Spleen (tissue), 11 donors: ENCODE measurements around the gene DDX20. TPM values are rescaled to one million over a fixed set of nuclear protein-coding genes. Genes with fewer than 3 reads are reported as not detected.
"Not testable (repeated sequence)": the region's sequence is repeated elsewhere in the genome, so short reads cannot be mapped to it uniquely, and the experiment has no call there.

Experiments
- DNase-seq: peaks from one replicate; pipeline ENCODE4 v3.0.0-alpha.2; 2020
- H3K27ac ChIP-seq, 8 donors: fragments of 200-600 bp; sonication (generic) in 7 of 8; 1 replicate in 4 of 8; 2 replicates in 4 of 8; pipeline versions ENCODE4 v1.5.0 to v1.8.0; 2016 to 2021; ENCODE audit warnings: inconsistent platforms in 4 of 8, mild to moderate bottlenecking in 4 of 8, moderate library complexity in 1 of 8
- H3K27me3 ChIP-seq, 7 donors: fragments of 200-600 bp; sonication (generic) in 6 of 7; replicated peaks in 1 of 7; 1 replicate in 4 of 7; 2 replicates in 3 of 7; pipeline versions ENCODE4 v1.5.0 to v1.8.0; 2016 to 2021; ENCODE audit warnings: inconsistent platforms in 3 of 7, mild to moderate bottlenecking in 1 of 7
- H3K36me3 ChIP-seq, 6 donors: fragments of 200-600 bp; sonication (generic) in 5 of 6; 1 replicate in 4 of 6; 2 replicates in 2 of 6; pipeline versions ENCODE4 v1.5.0 to v1.8.0; 2016 to 2021; ENCODE audit warnings: inconsistent platforms in 2 of 6
- H3K4me1 ChIP-seq, 6 donors: fragments of 200-600 bp; sonication (generic) in 5 of 6; 1 replicate in 3 of 6; 2 replicates in 3 of 6; pipeline versions ENCODE4 v1.5.0 to v1.8.0; 2016 to 2021; ENCODE audit warnings: inconsistent platforms in 3 of 6
- H3K4me3 ChIP-seq, 8 donors: fragments of 200-600 bp; sonication (generic) in 7 of 8; 1 replicate in 4 of 8; 2 replicates in 4 of 8; pipeline versions ENCODE4 v1.5.0 to v1.8.0; 2016 to 2021; ENCODE audit warnings: inconsistent platforms in 4 of 8, mild to moderate bottlenecking in 4 of 8, moderate library complexity in 2 of 8
- H3K9me3 ChIP-seq, 8 donors: fragments of 200-600 bp; sonication (generic) in 7 of 8; 1 replicate in 4 of 8; 2 replicates in 4 of 8; pipeline versions ENCODE4 v1.5.0 to v1.8.0; 2016 to 2021; ENCODE audit warnings: inconsistent platforms in 4 of 8
- CTCF ChIP-seq, 11 experiments: fragments of 200-600 bp in 7 of 11; fragments of 450-650 bp in 4 of 11; sonication (generic) in 4 of 11; IDR thresholded peaks in 8 of 11; conservative IDR thresholded peaks in 3 of 11; 1 replicate in 7 of 11; 2 replicates in 4 of 11; pipeline versions ENCODE4 v1.4.0 to v1.8.0; 2016 to 2021; ENCODE audit warnings: antibody characterized with exemption in 11 of 11, inconsistent platforms in 4 of 11, mild to moderate bottlenecking in 1 of 11
- POLR2A ChIP-seq, 3 donors: fragments of 450-650 bp; IDR thresholded peaks; one replicate each; pipeline ENCODE4 v1.5.1; 2017; ENCODE audit warnings: antibody characterized with exemption in 3 of 3, mild to moderate bottlenecking in 1 of 3
- POLR2AphosphoS5 ChIP-seq, 3 donors: sonication (generic); formaldehyde crosslinking; IDR thresholded peaks; one replicate each; pipeline ENCODE4 v1.5.1; 2017; ENCODE audit warnings: antibody characterized with exemption in 3 of 3
- whole genome bisulfite sequencing, 5 donors: extraction: QIAGEN DNeasy Blood & Tissue Kit in 3 of 5; methylation state at CpG; one replicate each; pipeline versions ENCODE4 v1.1.5 to v1.1.7; 2013 to 2018; 5-methylcytosine and 5-hydroxymethylcytosine counted together
- intact Hi-C: fragments of 100-400 bp; cut with DNase I; formaldehyde crosslinking; loops from one replicate; pipeline ENCODE4 v1.15.0; 2023; ENCODE audit warnings: low total_unique reads
- polyA plus RNA-seq, 3 donors: library from polyadenylated mRNA; stranded (reverse); fragments of 200-250 nt; gene quantifications; one replicate each; pipeline ENCODE4 v1.2.1, GENCODE V29; 2013
- total RNA-seq, 7 donors: library from RNA; depleted of rRNA in 3 of 7; stranded (reverse); fragments of >200 nt in 3 of 7; fragmentation: NEBNext Ultra II Directional in 4 of 7; extraction: Animal tissue kit (Norgen Biotek cat#: 25700) in 4 of 7; gene quantifications; one replicate each; pipeline versions ENCODE4 v1.1.0 to v1.2.1, GENCODE V29; 2016 to 2021
- donor health status: healthy with polysubstance abuse.
- donor health status: DM: no; HTN: no; CAD: no; lungs with moderate emphysema.
- donor health status: DM: no; HTN: no; CAD: no.
- donor health status: Bipolar disorder and iron deficiency.
- donor health status: healthy.
- donor health status: DM: no; HTN: no; CAD: no.
- donor health status: DM: yes; HTN: yes; CAD: no.

The DDX20 gene
- total and polyA plus RNA-seq, 10 donors = 7.6 to 40.3 (median 13.3) TPM

- 75 to 85% (median 77%) methylated on average over 6 of the region's 6 CpGs for WGBS, 5 donors
- DNase-seq = no peak
- Histone ChIP-seq H3K4me3 (no peak overlapping the region), H3K27me3 (peaks cover 0 to 8% (median 0%) of the 10 kb centered on the region in 7 donors), H3K9me3 (no peaks in the 10 kb centered on the region), H3K27ac (peak overlapping the region in 2 of 8 donors; percentile 17 to 40), H3K36me3 (no peaks in the 10 kb centered on the region), H3K4me1 (peaks cover 0 to 13% (median 4%) of the 10 kb centered on the region in 6 donors)
- TF ChIP-seq POLR2A (IDR thresholded peaks at IDR 0.05) (no peak), CTCF (IDR thresholded peaks at IDR 0.05 in 8 of 11, conservative IDR thresholded peaks at IDR 0.05 in 3 of 11) (no peak), POLR2AphosphoS5 (IDR thresholded peaks at IDR 0.05) (no peak)
- intact Hi-C loops = loop anchor here (10.0 kb wide), 1 partner anchor 203 kb away; no protein-coding TSS in a partner anchor
These were observed 36.1 kb downstream of the DDX20 start for GRCh38 chr1:111791776-111792175.

- intact Hi-C loops = loop anchor here (10.0 kb wide), 1 partner anchor 203 kb away; no protein-coding TSS in a partner anchor
- no peak for DNase-seq
- H3K27ac ChIP-seq = peak overlapping the region in 2 of 8 donors; percentile 17 to 40
- TF ChIP-seq POLR2A (IDR thresholded peaks at IDR 0.05) (no peak), POLR2AphosphoS5 (IDR thresholded peaks at IDR 0.05) (peak in 1 of 3 donors; percentile 5)
- H3K36me3 ChIP-seq = no peaks in the 10 kb centered on the region
- H3K4me1 ChIP-seq = peaks cover 0 to 13% (median 4%) of the 10 kb centered on the region in 6 donors
- no peaks in the 10 kb centered on the region for H3K9me3 ChIP-seq
- WGBS, 5 donors = 42 to 56% (median 48%) methylated on average over 5 of the region's 5 CpGs
- no peak overlapping the region for H3K4me3 ChIP-seq
- peaks cover 0 to 8% (median 0%) of the 10 kb centered on the region in 7 donors for H3K27me3 ChIP-seq
These were observed 36.5 kb downstream of the DDX20 start for GRCh38 chr1:111792249-111792648.

GRCh38 chr1:111793923-111794322 is 38.2 kb downstream of the DDX20 start:
- Histone ChIP-seq H3K9me3 (no peaks in the 10 kb centered on the region), H3K27me3 (peaks cover 0 to 8% (median 0%) of the 10 kb centered on the region in 7 donors), H3K4me1 (peaks cover 0 to 13% (median 4%) of the 10 kb centered on the region in 6 donors), H3K36me3 (no peaks in the 10 kb centered on the region), H3K4me3 (no peak overlapping the region), H3K27ac (no peak overlapping the region)
- no peak for TF ChIP-seq CTCF (IDR thresholded peaks at IDR 0.05 in 8 of 11, conservative IDR thresholded peaks at IDR 0.05 in 3 of 11)
- TF ChIP-seq POLR2AphosphoS5 (IDR thresholded peaks at IDR 0.05) = no peak
- no peak for TF ChIP-seq POLR2A (IDR thresholded peaks at IDR 0.05)
- WGBS, 5 donors = 18 to 54% (median 28%) methylated on average over 2 of the region's 2 CpGs
- intact Hi-C loops = loop anchor here (10.0 kb wide), 1 partner anchor 201 kb away; no protein-coding TSS in a partner anchor
- DNase-seq = no peak

- no peak for TF ChIP-seq POLR2AphosphoS5 (IDR thresholded peaks at IDR 0.05)
- TF ChIP-seq POLR2A (IDR thresholded peaks at IDR 0.05) = no peak
- Histone ChIP-seq H3K4me3 (no peak overlapping the region), H3K36me3 (no peaks in the 10 kb centered on the region), H3K27me3 (peaks cover 0 to 8% (median 0%) of the 10 kb centered on the region in 7 donors), H3K9me3 (no peaks in the 10 kb centered on the region), H3K4me1 (peaks cover 0 to 8% (median 4%) of the 10 kb centered on the region in 6 donors), H3K27ac (no peak overlapping the region)
- no peak for DNase-seq
- intact Hi-C loops = loop anchor here (10.0 kb wide), 1 partner anchor 199 kb away; no protein-coding TSS in a partner anchor
- WGBS, 5 donors = 83 to 94% (median 88%) methylated on average over 6 of the region's 6 CpGs
These were observed 39.7 kb downstream of the DDX20 start for GRCh38 chr1:111795401-111795800.

GRCh38 chr1:111798580-111798979 is 42.9 kb downstream of the DDX20 start:
- 87 to 100% (median 97%) methylated on average over 2 of the region's 2 CpGs for WGBS, 5 donors
- H3K4me3 ChIP-seq = no peak overlapping the region
- intact Hi-C loops = loop anchor here (10.0 kb wide), 1 partner anchor 196 kb away; no protein-coding TSS in a partner anchor
- H3K36me3 ChIP-seq = no peaks in the 10 kb centered on the region
- H3K27ac ChIP-seq = no peak overlapping the region
- no peak for DNase-seq
- no peak for TF ChIP-seq POLR2AphosphoS5 (IDR thresholded peaks at IDR 0.05)
- no peak for TF ChIP-seq POLR2A (IDR thresholded peaks at IDR 0.05)
- H3K27me3 ChIP-seq = no peaks in the 10 kb centered on the region
- H3K9me3 ChIP-seq = no peaks in the 10 kb centered on the region
- H3K4me1 ChIP-seq = no peaks in the 10 kb centered on the region

GRCh38 chr1:111799722-111800121 is 44.0 kb downstream of the DDX20 start:
- not testable (repeated sequence) for H3K4me3 ChIP-seq, DNase-seq, H3K27me3 ChIP-seq, H3K4me1 ChIP-seq, H3K9me3 ChIP-seq, H3K27ac ChIP-seq, H3K36me3 ChIP-seq
- 83 to 96% (median 93%) methylated on average over 10 to 12 of the region's 14 CpGs for WGBS, 5 donors
- intact Hi-C loops = loop anchor here (10.0 kb wide), 1 partner anchor 195 kb away; no protein-coding TSS in a partner anchor
